Measurements from ENCODE around the gene ACOX2. TPM values are rescaled to one million over a fixed set of nuclear protein-coding genes. Genes with fewer than 3 reads are reported as not detected.

ACOX2 gene
- total RNA-seq, 1 donor from 2014 or later: 0.98 TPM

- Mint-ChIP-seq H3K4me1 (peaks cover 9% of the 10 kb centered on the region), H3K4me3 (no peak overlapping the region), H3K9me3 (no peaks in the 10 kb centered on the region), H3K36me3 (ENCODE audit: low read depth) (no peaks in the 10 kb centered on the region), H3K27ac (ENCODE audit: unreplicated experiment) (peak overlapping the region; percentile 32), H3K27me3 (ENCODE audit: low read depth) (no peaks in the 10 kb centered on the region)
- TF ChIP-seq CTCF (conservative IDR thresholded peaks at IDR 0.05): no peak
- no peak for DNase-seq (ENCODE audit: low read depth, low spot score)
These were observed 10.5 kb downstream of the ACOX2 start for GRCh38 chr3:58526515-58526957.

GRCh38 chr3:58524326-58524888 is 12.6 kb downstream of the ACOX2 start:
- H3K27ac Mint-ChIP-seq (ENCODE audit: unreplicated experiment): no peak overlapping the region
- no peak for TF ChIP-seq CTCF (conservative IDR thresholded peaks at IDR 0.05)
- H3K4me3 Mint-ChIP-seq: no peak overlapping the region
- DNase-seq (ENCODE audit: low read depth, low spot score): no peak
- H3K4me1 Mint-ChIP-seq: peaks cover 15% of the 10 kb centered on the region
- no peaks in the 10 kb centered on the region for H3K9me3 Mint-ChIP-seq
- H3K27me3 Mint-ChIP-seq (ENCODE audit: low read depth): no peaks in the 10 kb centered on the region
- H3K36me3 Mint-ChIP-seq (ENCODE audit: low read depth): no peaks in the 10 kb centered on the region

- no peaks in the 10 kb centered on the region for H3K36me3 Mint-ChIP-seq (ENCODE audit: low read depth)
- no peaks in the 10 kb centered on the region for H3K27me3 Mint-ChIP-seq (ENCODE audit: low read depth)
- no peak for TF ChIP-seq CTCF (conservative IDR thresholded peaks at IDR 0.05)
- peaks cover 25% of the 10 kb centered on the region for H3K4me1 Mint-ChIP-seq
- no peak for DNase-seq (ENCODE audit: low read depth, low spot score)
- no peak overlapping the region for H3K4me3 Mint-ChIP-seq
- H3K27ac Mint-ChIP-seq (ENCODE audit: unreplicated experiment): no peak overlapping the region
- H3K9me3 Mint-ChIP-seq: no peaks in the 10 kb centered on the region
These were observed 14.1 kb downstream of the ACOX2 start for GRCh38 chr3:58522759-58523425.

GRCh38 chr3:58521917-58522631 is 14.9 kb downstream of the ACOX2 start:
- no peaks in the 10 kb centered on the region for H3K27me3 Mint-ChIP-seq (ENCODE audit: low read depth)
- DNase-seq (ENCODE audit: low read depth, low spot score): no peak
- H3K27ac Mint-ChIP-seq (ENCODE audit: unreplicated experiment): peak overlapping the region; percentile 57
- H3K9me3 Mint-ChIP-seq: no peaks in the 10 kb centered on the region
- no peaks in the 10 kb centered on the region for H3K36me3 Mint-ChIP-seq (ENCODE audit: low read depth)
- H3K4me1 Mint-ChIP-seq: peaks cover 25% of the 10 kb centered on the region
- H3K4me3 Mint-ChIP-seq: no peak overlapping the region
- no peak for TF ChIP-seq CTCF (conservative IDR thresholded peaks at IDR 0.05)

GRCh38 chr3:58521336-58521670 is 15.7 kb downstream of the ACOX2 start:
- Mint-ChIP-seq H3K4me1 (peaks cover 25% of the 10 kb centered on the region), H3K9me3 (no peaks in the 10 kb centered on the region), H3K4me3 (no peak overlapping the region), H3K27me3 (ENCODE audit: low read depth) (no peaks in the 10 kb centered on the region), H3K27ac (ENCODE audit: unreplicated experiment) (peak overlapping the region; percentile 57), H3K36me3 (ENCODE audit: low read depth) (no peaks in the 10 kb centered on the region)
- no peak for TF ChIP-seq CTCF (conservative IDR thresholded peaks at IDR 0.05)
- DNase-seq (ENCODE audit: low read depth, low spot score): no peak
